Hindlimb muscle (tissue), 1 donor: Measurements from ENCODE around the gene ARRB1. TPM values are rescaled to one million over a fixed set of nuclear protein-coding genes. Genes with fewer than 3 reads are reported as not detected.
"Not testable (repeated sequence)": the region's sequence is repeated elsewhere in the genome, so short reads cannot be mapped to it uniquely, and the experiment has no call there.

ENCODE experiments used
- DNase-seq: peaks from one replicate; pipeline ENCODE4 v3.0.0-alpha.2; 2013
- polyA plus RNA-seq: library from polyadenylated mRNA; unstranded; fragments of 120-200 nt; gene quantifications from one replicate; pipeline ENCODE4 v1.2.1, GENCODE V29; 2013; ENCODE audit not compliant: insufficient read length

Gene ARRB1
- polyA plus RNA-seq, 1 donor = 20.6 TPM

DNA sequence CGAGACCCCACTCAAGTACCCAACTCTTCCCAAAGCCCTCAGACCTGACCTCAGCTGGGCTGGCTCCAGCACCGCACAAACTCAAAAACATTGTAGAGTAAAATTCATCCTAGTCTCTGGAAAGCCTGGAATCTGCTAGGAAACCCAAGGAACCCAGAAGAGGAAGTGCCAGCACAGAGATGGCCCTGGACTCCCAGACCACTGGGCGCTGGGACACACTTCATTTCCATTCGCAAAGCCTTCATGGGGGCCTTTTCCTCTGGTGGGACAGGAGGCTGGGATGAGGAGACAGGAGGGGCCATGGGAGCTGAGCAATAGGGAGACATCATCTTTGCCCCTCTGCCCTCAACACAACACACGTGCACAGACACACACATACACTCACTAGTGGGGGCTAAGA lies 30.8 kb downstream of the ARRB1 start:
- no peak for DNase-seq

DNA sequence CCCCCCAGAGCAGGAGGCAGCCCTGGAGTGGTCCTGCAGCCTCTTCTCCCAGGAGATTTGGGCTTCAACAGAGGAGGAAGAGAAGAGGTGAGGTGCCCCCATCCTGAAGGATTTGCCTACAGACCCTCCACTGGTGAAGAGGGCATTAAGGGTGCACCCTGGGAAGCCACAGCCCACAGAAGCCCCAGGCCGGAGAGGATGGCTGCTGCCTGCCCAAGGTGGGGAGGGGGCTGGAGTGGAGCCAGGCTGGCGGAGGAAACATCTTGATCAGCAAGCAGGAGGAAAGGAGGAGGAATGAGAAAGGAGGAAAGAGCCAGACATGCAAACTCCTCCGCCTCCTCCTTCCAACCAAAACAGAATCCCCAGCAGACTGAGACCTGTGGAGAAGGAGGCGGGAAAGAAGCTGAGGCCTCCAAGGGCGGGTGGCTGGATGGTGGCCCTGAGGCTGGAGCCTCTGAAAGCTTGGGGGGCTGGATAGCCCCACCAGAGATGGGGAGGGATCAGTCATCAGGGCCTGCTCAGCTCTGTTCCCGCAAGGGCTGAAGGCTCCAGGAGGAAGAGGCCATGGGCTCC lies 31.3 kb downstream of the ARRB1 start:
- DNase-seq = no peak

DNA sequence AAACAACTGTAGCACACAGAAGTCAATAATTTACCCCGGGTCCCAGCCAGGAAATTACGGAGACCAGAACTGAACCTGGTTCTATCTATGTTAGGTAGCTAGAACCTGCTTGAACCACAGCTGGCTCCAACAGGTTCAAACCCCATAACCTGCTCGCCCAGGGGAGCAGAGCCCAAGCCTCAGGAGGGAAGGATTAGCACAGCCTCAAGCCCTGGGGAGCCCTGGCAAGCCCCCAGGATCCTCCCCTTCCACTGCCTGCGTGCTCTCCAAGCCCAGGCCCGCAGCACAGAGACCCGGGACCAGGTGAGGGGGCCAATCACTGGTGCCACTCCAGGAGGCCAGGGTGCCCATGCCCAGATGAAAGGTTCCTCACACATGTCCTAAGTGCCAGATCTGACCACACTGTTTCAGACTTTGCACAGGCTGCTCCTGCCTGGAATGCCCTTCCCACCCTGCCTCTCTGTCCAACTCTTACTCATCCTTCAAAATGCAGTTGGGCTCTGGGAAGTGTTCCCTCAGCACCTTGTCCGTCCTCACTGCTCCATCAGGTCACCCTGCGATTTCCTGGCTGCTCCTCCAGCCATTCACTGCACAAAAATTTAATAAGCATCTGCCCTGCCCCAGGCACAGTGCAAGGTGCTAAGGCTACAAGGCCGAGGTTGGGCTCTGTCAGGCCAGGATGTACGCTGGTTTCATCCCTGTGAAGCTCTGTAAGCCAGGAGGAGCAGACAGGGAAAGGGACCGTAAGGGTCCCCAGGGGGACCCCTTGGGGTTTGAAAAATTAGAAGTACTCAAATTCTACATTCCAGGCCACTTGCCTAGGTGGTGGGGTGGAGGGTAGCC lies 32.2 kb downstream of the ARRB1 start:
- no peak for DNase-seq

DNA sequence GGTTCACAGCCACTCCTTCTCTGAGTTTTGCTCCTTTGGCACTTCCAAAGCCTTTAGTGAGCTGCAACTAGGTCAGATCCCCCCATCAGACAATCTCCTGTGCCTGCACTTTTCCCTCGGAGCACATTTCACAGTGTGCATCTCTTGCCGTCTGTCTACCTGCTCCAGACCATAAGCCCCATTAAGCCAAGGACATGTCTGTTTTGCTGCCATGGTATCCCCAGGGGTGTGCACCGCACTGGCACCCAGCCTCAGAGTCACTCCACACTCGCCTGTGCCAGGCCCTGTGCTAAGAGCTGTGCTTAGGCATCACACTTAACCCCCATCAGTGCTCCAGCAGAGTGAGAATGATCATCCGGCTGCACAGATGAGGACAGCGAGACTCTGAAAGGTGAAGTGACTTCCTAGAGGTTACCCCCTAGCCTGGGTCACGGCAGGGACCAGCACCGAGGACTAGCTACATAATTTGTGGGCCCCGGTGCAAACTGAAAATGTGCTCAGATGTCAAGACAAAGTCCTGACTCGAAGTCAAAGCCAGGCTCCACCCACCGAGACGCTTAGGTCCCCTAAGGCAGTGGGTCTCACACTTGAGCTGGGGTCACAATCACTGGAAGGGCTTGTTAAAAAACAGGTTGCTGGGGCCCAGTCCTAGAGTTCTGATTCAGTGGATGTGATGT lies 33.9 kb downstream of the ARRB1 start:
- no peak for DNase-seq

DNA sequence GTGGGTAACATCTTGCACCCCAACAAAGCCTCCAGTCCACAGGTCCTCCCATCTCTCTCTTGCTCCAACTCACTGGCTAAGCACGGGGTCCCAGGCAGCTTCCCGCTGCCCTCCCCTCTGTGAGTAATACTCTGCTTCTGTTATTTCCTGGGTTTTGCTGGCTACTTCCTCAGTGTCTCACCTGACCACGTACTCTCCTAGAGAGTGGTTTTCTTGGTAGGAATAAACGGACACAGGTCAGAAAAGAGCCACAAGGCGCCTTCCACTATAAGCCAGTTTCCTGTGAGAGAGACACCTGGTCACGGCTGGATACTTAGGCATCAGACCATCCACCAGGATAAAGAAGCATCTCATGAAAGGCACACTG lies 36.0 kb downstream of the ARRB1 start:
- DNase-seq = no peak

DNA sequence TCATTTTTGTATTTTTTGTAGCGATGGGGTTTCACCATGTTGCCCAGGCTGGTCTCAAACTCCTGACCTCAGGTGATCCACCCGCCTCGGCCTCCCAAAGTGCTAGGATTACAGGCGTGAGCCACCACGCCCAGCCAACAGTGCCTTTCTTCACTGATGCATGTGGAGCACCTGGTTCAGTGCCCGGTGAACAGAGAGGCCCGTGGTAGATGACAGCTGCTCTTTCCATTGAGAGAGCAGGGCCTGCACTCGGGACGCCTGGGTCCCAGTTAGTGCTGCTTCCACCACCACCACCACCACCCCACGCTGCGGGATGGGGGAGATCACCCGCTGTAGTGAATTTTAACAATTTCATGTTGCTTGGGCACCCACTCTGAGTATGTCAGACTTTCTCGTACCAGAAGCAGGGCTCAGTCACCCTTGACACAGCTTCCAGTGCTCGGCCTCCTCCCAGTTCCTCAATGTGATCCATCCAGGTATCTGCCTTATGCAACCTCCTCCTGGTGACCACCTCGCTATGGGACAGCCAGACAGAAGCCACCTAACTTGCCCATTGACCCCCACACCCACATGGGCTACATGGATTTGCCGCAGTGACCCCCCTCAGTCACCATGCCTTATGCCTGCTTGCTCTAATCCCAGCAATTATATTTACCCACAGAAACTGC lies 36.6 kb downstream of the ARRB1 start:
- no peak for DNase-seq

DNA sequence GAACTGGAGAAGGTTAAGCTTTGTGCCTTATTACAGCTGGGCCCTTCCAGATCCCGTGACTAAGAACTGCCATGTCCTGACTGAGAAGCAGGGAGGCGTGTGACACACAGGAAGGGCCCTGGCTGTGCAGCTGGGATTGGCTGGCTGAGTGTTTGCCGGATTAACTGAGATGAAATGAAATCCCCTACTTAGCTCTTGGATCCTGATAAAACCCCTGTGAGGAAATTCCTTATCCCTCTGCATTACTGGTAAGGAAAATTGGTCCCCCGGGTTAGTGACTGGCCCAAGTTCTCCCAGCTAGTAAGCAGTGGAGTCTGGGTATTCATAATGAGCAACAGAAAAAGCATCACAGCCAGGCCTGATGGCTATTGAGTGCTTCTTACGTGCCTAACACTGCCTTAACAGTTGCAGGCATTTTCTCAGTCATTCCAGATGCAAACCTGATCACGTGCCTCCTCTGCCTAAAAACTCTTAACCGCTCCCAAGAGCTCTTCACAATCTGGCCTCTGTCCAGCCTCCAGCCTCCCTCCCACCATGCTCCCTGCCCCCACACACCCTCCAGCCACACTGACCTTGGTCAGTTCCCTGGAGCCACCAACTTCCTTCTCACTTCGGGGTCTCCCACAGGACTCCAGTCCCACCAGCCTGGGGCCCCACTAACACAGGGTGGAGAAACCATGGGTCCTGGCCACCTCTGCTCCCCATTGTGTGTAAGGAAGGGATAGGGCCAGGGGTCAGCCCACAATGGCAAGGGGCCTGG lies 37.8 kb downstream of the ARRB1 start:
- peak; percentile 55 for DNase-seq

DNA sequence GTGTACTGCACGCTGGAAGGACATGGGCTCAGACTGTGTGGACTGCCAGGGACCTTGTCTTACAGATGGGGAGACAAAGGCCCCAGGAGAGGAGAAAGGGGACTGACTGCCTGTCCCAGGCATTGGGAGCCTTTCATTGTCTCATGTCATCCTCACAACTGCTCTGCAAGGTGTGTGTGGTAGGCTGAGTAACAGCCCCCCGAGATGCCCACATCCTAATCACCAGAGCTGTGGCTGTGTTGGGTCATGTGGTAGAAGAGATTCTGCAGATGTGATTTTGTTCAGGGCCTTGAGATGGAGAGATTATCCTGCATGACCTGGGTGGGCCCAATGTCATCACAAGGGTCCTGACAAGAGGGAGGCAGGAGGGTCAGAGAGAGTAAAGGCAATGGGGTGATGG lies 39.1 kb downstream of the ARRB1 start:
- no peak for DNase-seq

DNA sequence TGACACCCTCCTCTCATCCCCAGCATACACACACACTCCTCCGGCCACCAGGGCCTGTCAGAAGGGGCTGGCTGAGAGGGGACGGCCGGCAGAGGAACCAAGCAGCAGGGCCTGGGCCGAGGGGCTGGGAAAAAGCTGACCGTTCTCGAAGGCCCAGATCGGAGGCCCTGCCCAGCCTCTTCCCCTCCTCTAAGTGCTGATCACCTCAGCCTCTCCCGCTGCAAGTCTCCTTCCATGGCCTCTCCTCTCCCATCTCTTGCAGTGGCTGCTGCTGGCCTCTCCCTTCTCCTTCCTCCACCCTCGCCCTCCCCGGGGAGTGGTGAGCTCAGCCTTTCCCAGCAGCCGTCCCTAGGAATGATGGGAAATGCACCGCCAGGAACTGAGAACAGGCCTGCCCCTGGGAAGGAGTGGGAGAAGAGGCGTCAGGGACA lies 39.6 kb downstream of the ARRB1 start:
- DNase-seq = peak; percentile 89

DNA sequence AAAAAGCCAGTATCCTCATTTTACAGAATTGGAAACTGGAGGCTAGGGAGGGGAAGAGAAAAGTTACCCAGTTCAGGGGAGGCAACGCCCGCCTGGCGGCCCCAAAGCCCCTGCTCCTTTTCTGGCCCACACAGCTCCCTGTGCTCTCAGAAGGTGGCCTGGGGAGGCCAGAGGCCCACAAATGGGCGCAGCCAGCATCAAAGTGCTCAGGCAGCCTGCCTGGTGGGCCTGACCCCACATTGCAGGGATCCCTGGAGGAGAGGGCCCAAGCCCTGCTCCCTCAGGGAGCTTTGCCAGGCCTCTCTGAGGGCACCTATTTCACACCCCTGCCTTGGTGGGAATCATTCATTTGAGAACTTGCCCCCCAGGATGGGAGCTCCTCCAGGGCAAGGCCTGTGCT lies 42.5 kb downstream of the ARRB1 start:
- no peak for DNase-seq

DNA sequence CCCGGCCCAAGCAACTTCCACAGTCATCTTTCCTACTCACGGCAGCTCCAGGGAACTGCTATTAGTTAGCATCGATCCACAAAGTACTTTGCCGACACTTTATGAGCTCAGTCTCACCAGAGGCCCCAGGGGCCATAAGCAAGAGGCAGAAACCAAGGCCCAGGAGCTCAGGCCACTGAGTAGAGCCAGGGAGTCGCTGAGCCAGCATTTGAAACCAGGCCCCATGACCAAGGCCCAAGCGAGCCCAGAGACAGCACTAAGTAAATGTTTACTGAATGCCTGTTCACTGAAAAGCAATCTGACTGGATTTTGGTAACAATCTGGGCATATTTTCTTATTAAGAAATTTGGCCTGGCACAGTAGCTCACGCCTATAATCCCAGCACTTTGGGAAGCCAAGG lies 43.3 kb downstream of the ARRB1 start:
- DNase-seq = no peak

DNA sequence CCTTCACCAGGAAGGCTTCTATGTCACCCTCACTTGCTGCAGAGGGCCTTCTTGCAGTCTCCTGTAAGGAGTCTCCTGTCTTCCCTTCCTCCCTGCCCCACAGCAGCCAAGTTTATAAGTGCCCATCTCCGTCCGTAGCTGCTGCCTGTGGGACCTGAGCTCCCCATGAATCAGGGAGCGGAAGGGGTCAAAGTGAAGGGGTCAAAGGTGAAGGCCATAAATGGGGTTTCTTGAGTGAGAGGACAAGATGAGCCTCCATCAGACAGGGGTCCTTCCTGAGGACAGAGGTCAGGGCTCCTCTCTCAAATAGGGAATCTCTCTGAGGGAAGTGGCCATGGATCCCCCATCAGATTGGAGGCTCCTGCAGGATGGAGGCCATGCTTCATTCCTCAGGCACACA lies 44.4 kb downstream of the ARRB1 start:
- no peak for DNase-seq

DNA sequence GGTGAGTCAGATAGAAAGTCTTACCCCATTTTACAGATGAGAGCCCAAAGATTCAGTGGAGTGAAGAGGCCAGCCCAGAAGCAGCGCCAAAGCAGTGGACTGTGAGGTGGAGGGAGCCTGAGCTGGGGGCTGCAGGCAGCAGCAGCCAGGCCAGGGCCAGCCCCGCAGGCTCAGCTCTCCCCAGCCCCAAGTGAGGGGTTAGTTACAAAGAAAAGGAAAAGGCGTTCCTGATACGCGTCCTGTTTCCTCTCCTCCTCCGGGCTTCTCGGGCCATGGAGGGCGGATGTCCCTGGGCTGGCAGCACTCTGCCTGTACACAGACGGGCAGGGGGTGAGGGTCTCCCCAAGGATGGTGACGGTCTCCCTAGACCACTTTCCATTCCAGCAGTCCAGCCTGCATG lies 44.9 kb downstream of the ARRB1 start:
- no peak for DNase-seq

DNA sequence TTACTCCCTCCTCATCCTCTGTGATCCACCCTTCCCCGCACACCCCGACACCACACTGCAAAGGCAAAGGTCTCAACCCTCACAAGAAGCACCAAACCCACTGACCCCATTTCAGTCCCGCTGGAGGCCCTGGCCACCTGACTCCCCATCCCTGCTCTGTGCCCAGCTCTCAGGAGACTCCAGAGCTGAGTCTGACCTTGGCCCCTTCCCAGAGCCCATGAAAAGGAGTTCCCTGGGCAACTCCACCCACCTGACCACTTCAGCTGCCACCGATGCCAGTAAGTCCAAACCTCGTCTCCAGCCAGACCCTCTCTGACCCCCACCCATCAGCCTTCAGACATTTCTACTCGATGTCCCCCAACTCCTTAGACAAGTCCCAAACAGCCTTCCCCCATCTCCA lies 45.5 kb downstream of the ARRB1 start:
- no peak for DNase-seq

DNA sequence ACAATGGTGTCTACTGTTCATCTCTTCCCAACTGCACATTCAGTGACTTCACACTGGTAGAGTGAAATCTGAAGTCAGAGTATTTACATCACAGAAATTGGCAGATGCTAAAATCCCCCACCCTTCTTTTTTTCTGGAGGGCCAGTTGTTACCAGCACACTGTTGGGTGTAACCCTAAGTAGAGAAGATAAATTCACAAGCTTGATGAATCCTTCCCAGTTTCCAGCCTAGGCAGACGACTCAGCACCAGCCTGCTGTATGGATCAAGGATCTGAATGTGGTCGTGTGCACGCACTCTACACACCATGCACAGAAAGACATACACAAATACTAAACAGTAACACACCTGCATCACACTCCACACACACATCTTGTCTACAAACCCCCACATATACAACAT lies 46.0 kb downstream of the ARRB1 start:
- no peak for DNase-seq

DNA sequence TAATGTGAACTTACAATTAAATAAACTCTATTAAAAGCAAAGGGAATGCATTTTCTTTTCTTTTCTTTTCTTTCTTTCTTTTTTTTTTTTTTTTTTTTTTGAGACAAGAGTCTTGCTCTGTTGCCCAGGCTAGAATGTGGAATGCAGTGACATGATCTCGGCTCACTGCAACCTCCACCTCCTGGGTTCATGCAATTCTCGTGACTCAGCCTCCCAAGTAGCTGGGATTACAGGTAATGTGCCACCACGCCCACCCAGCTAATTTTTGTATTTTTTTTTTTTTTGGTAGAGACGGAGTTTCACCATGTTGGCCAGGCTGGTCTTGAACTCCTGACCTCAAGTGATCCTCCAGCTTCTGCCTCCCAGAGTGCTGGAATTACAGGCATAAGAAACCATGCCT lies 46.5 kb downstream of the ARRB1 start:
- DNase-seq = not testable (repeated sequence)

DNA sequence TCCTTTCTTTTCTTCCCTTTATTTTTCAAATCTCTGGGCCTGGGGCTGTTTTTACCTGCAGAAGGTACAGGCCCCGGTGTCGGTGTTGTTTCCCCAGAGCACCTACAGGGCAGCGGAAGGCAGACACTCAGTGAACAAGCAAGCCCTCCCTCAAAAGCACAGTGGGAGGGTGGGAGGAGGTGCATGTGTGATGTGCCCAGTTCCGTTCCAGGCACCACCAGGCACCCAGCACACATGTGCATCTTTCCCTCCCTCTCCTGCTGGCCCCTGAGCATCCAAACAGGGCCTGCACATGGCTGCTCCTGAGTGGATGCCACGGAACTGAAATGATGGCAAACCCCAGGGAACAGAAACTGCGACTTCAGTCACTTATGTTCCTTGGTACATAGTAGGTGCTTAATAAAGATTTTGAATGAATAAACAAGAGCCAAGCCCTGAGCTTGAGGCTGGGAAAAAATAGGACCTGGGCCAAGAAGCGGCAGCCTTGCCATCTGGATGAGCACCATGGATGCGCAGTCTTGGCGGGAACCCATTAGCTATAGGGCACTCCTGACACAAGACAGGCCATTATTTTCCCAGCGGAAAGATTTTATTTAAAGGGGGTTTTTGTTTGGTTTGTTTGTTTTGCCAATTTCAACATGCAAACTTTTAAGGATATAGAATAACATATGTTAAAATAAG lies 47.8 kb downstream of the ARRB1 start:
- no peak for DNase-seq

DNA sequence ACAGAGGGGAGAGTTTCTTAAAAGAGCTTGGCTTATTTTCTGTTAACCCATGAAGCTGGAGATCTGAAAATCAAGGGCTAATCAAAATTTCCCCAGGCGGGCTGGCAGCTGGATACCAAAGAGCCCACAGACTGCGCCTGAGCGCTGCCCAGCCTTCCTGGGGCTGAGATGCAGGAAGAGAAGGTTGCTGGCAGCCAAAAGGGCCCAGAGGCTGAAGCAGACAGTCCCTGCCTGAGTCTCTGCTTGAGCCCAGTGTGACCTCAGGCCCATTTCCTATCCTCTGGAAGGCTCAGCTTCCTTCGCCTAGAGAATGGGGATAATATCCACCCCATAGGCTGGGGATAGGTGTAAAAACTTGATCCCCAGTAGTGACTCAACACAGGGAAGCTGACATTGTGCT lies 49.1 kb downstream of the ARRB1 start:
- DNase-seq = no peak

DNA sequence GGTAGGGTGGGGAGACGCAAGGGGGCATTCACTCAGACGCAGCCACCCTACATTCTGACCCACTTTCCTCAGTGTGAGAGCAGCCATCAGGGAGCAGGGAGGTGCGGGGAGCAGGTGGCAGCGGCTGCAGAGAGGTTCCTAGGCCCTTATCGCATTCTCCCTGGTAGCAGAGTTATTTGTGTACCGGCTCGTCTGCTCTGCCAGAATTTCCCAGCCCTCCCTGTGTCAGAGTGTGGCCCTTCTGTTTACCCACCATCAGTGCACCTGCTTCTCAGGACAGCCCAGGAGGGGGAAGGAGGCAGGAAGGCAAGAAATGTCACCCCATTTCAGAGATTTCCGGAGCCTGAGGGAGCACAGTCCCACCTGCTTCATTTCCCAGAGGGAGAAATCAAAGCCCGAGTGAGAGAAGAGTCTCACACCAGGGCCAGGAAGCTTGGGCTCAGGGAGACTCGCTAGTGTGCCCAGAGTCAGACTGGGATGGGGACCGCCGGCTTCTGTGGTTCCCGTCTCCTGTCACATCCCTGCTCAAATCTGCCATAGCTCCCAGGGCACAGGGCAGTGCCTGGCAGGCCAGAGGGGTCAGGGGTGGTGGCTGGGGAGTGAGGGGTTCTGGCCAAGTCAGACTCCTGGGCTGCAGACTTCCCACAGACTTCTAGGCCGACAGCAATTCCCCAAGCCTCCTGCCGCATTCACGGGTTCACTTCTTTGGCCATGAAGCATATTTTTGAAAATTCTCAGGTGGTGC lies 49.7 kb downstream of the ARRB1 start:
- DNase-seq = no peak

DNA sequence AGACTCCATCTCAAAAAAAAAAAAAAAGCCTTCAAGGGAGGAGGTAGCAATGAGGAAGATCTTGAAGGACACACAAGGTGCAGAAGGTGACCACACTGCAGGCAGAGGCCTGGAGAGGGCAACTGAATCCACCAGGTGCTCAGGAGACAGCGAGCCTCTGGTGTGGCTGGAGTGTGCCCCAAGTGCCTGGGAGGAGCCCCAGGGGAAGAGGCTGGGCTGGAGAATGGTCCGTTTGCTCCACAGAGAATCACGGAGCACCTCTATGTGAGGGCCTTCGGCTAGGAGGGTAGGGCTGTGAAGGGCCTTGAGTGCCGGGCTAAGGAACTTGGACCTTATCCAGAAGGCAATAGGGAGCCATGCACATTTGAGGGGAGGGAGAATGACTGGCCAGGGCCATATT lies 50.3 kb downstream of the ARRB1 start:
- DNase-seq = no peak

DNA sequence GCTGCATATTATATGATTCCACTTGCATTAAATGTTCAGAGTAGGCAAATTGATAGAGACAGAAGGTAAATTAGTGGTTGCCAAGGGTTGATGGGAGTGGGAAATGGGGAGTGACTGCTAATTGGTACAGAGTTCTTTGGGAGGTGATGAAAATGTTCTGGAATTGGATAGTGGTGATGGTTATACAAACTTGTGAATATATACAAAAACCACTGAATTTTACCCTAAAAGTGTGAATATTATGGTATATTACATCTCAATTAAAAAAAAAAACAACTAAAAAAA lies 52.5 kb downstream of the ARRB1 start:
- DNase-seq = no peak
